Caco-2 (cell line): ENCODE data around the gene PCID2. TPM values are rescaled to one million over a fixed set of nuclear protein-coding genes. Genes with fewer than 3 reads are reported as not detected.

Experiments used
- BruUV-seq: library from RNA; stranded (reverse); fragments of 400-500 nt; replicated peaks from 2 replicates; lab custom pipeline; 2021; lab: Mats Ljungman, UMichigan
- CTCF ChIA-PET: fragments of 300-600 bp; sonication (Branson Sonifier 250); formaldehyde crosslinking; loops from one replicate; lab custom pipeline; 2022; ENCODE audit warnings: antibody characterized with exemption; lab: Charles Lee
- POLR2A ChIA-PET: fragments of 300-600 bp; sonication (Branson Sonifier 250); formaldehyde crosslinking; loops from one replicate; lab custom pipeline; 2022; ENCODE audit warnings: antibody characterized with exemption; lab: Charles Lee
- DNase-seq, 2 experiments: peaks; one replicate each; pipeline versions ENCODE4 v3.0.0 to v3.0.0-alpha.2; 2020 to 2022
- H3K27me3 ChIP-seq: replicated peaks from 2 replicates; pipeline ENCODE4 v1.6.0; 2011; ENCODE audit warnings: low read length; ENCODE audit not compliant: control insufficient read depth, insufficient read depth
- H3K36me3 ChIP-seq: 2 replicates; pipeline ENCODE4 v1.5.1; 2011; ENCODE audit warnings: low read length; ENCODE audit not compliant: control insufficient read depth, insufficient read depth
- H3K4me1 ChIP-seq: fragments of 250-450 bp; sonication (Bioruptor Pico); 2 replicates; pipeline ENCODE4 v1.5.1; 2020; ENCODE audit warnings: mild to moderate bottlenecking
- H3K4me3 ChIP-seq: 2 replicates; pipeline ENCODE4 v1.5.1; 2011; ENCODE audit warnings: low read depth, mild to moderate bottlenecking, control low read depth, low read length
- H3K9me3 ChIP-seq: fragments of 250-450 bp; sonication (Bioruptor Pico); 2 replicates; pipeline ENCODE4 v1.5.1; 2020; ENCODE audit warnings: mild to moderate bottlenecking, moderate library complexity
- H3K27ac Mint-ChIP-seq: one replicate; pipeline ENCODE4 v1.8.0; 2022; ENCODE audit warnings: mixed read lengths; ENCODE audit not compliant: unreplicated experiment
- H3K27me3 Mint-ChIP-seq: one replicate; pipeline ENCODE4 v1.8.0; 2022; ENCODE audit warnings: mixed read lengths; ENCODE audit not compliant: insufficient read depth, unreplicated experiment
- H3K36me3 Mint-ChIP-seq: one replicate; pipeline ENCODE4 v1.8.0; 2022; ENCODE audit warnings: mild to moderate bottlenecking, mixed read lengths; ENCODE audit not compliant: insufficient read depth, unreplicated experiment
- H3K4me1 Mint-ChIP-seq: one replicate; pipeline ENCODE4 v1.8.0; 2022; ENCODE audit warnings: low read depth, mixed read lengths; ENCODE audit not compliant: unreplicated experiment
- H3K4me3 Mint-ChIP-seq: one replicate; pipeline ENCODE4 v1.8.0; 2022; ENCODE audit warnings: mild to moderate bottlenecking, moderate library complexity, mixed read lengths; ENCODE audit not compliant: unreplicated experiment
- H3K9me3 Mint-ChIP-seq: one replicate; pipeline ENCODE4 v1.8.0; 2022; ENCODE audit warnings: mixed read lengths; ENCODE audit not compliant: unreplicated experiment
- CTCF ChIP-seq, 2 experiments: fragments of 200-600 bp in 1 of 2; IDR thresholded peaks; 1 replicate in 1 of 2; 2 replicates in 1 of 2; pipeline versions ENCODE4 v1.5.1 to v1.8.0; 2011 to 2022; ENCODE audit warnings: antibody characterized with exemption in 1 of 2, control low read depth in 1 of 2, inconsistent platforms in 1 of 2, low read depth in 1 of 2, low read length in 1 of 2, mild to moderate bottlenecking in 1 of 2, moderate library complexity in 1 of 2; ENCODE audit not compliant: insufficient read depth in 1 of 2, severe bottlenecking in 1 of 2, unreplicated experiment in 1 of 2
- intact Hi-C: fragments of 100-400 bp; cut with micrococcal nuclease; formaldehyde crosslinking; loops from one replicate; pipeline ENCODE4 v1.10.0; 2022; ENCODE audit not compliant: unreplicated experiment
- total RNA-seq: library from RNA; stranded (reverse); gene quantifications from 2 replicates; pipeline ENCODE4 v1.2.3, GENCODE V29; 2022

The PCID2 gene
- total RNA-seq, 1 experiment from 2014 or later: 81.5 TPM

DNA sequence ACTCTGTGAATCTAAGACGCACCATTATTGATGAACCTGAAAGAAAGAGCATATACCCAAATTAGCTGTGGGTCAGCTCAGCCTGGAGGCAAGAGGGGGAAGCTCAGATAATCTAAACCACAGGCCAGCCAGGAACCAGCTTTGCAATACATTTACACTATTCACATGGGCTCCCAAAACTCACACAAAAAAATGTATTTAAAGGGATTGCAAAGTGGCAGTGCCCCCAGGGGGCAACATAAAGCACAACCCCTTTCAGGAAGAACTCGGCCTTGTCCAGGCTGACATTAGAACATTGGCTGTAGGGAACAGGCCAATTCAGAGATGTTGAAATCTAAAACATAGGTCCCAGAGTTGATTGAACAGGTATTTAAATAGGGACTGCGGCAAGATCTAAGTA is 53.3 kb downstream of the PCID2 start:
- Mint-ChIP-seq H3K36me3 (peaks cover 5% of the 10 kb centered on the region), H3K27ac (no peak overlapping the region), H3K27me3 (no peaks in the 10 kb centered on the region), H3K4me1 (peaks cover 24% of the 10 kb centered on the region), H3K9me3 (peaks cover 9% of the 10 kb centered on the region), H3K4me3 (peak overlapping the region; percentile 71)
- Histone ChIP-seq H3K4me3 (no peak overlapping the region), H3K9me3 (0 out of 2 replicates have a peak, but pooled peaks cover 2% of the 10 kb centered on the region), H3K4me1 (peaks cover 21% of the 10 kb centered on the region), H3K27me3 (no peaks in the 10 kb centered on the region), H3K36me3 (no peaks in the 10 kb centered on the region)
- intact Hi-C loops: no loop called here
- no peak for TF ChIP-seq CTCF (IDR thresholded peaks at IDR 0.05; ENCODE audit: insufficient read depth in 1 of 2, low read depth in 1 of 2, low read length in 1 of 2, severe bottlenecking in 1 of 2, unreplicated experiment in 1 of 2)
- ChIA-PET CTCF (no interaction called here), POLR2A (no interaction called here)
- DNase-seq: no peak
- no TSS peak for BruUV-seq

GRCh38 chr13:113153810-113154748 is 54.4 kb downstream of the PCID2 start:
- intact Hi-C loops: no loop called here
- ChIA-PET CTCF (interaction anchor here (0.6 kb wide), 1 partner anchor 211 kb away, joined by 3 read pairs; no protein-coding TSS in a partner anchor), POLR2A (no interaction called here)
- peak overlapping the region; percentile 77 for H3K27ac Mint-ChIP-seq
- Histone ChIP-seq H3K27me3 (no peaks in the 10 kb centered on the region), H3K4me3 (peak overlapping the region; percentile 33), H3K4me1 (peaks cover 21% of the 10 kb centered on the region), H3K36me3 (no peaks in the 10 kb centered on the region; the same call in 1 of the 2 replicates), H3K9me3 (0 out of 2 replicates have a peak, but pooled peaks cover 2% of the 10 kb centered on the region)
- H3K4me1 Mint-ChIP-seq: peaks cover 24% of the 10 kb centered on the region
- H3K36me3 Mint-ChIP-seq: peaks cover 5% of the 10 kb centered on the region
- H3K27me3 Mint-ChIP-seq: no peaks in the 10 kb centered on the region
- H3K9me3 Mint-ChIP-seq: peaks cover 9% of the 10 kb centered on the region
- peak overlapping the region; percentile 71 for H3K4me3 Mint-ChIP-seq
- peak in 1 of 2 experiments; percentile 1 for TF ChIP-seq CTCF (IDR thresholded peaks at IDR 0.05; ENCODE audit: insufficient read depth in 1 of 2, low read depth in 1 of 2, low read length in 1 of 2, severe bottlenecking in 1 of 2, unreplicated experiment in 1 of 2)
- BruUV-seq: TSS peak; percentile 81
- DNase-seq: peak; percentile 83 to 85

DNA sequence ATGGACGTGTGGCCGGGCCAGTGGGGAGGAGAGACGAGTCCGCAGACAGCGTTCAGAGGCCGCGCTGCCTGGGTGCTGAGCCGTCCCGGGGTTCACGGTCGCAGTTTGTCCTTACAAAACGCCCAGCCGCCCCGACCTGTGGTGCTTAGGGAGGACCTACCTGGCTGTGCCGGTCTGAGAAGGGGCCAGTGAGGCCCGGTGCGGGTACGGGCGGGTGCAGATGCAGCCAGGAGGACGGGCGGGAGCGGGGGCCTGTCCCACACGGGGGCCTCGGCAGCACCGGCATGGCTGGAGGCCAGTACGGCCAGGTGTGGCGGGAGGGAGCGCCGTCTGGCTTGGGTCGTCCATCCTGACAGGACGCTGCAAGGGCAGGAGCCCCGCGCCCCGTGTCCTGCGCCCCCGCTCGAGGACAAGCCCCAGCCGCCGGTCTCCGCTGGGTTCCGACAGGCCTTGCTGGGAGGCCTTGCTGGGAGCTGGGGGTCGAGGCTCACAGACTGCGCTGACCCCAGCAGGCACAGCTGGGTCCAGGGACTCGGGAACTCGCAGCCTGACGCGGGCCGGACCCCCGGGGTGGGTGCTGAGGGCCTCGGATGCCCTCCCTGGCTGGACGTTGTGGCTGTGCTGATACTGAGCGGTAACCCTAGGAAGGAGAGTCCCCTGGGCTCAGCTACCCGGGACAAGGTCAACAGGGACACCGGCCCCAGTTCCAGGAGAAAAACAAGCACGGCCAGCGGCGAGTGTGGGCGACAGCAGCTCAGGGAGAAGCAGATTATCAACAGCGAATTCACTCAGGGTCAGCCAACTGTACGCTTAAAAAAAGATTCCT is 55.3 kb downstream of the PCID2 start:
- TSS peak; percentile 95 for BruUV-seq
- Histone ChIP-seq H3K36me3 (no peaks in the 10 kb centered on the region; the same call in 1 of the 2 replicates), H3K4me1 (peaks cover 15% of the 10 kb centered on the region), H3K4me3 (peak overlapping the region; percentile 29), H3K27me3 (no peaks in the 10 kb centered on the region), H3K9me3 (0 out of 2 replicates have a peak, but pooled peaks cover 2% of the 10 kb centered on the region)
- no peak for DNase-seq
- TF ChIP-seq CTCF (IDR thresholded peaks at IDR 0.05; ENCODE audit: insufficient read depth in 1 of 2, low read depth in 1 of 2, low read length in 1 of 2, severe bottlenecking in 1 of 2, unreplicated experiment in 1 of 2): no peak
- H3K27me3 Mint-ChIP-seq: no peaks in the 10 kb centered on the region
- H3K36me3 Mint-ChIP-seq: peaks cover 5% of the 10 kb centered on the region
- peaks cover 9% of the 10 kb centered on the region for H3K9me3 Mint-ChIP-seq
- CTCF ChIA-PET: no interaction called here
- peak overlapping the region; percentile 71 for H3K4me3 Mint-ChIP-seq
- peak overlapping the region; percentile 77 for H3K27ac Mint-ChIP-seq
- POLR2A ChIA-PET: no interaction called here
- H3K4me1 Mint-ChIP-seq: peaks cover 19% of the 10 kb centered on the region
- intact Hi-C loops: no loop called here
